Choroid plexus epithelial cell (primary cell): ENCODE measurements around the gene SDE2.
"Not testable (repeated sequence)": the region's sequence is repeated elsewhere in the genome, so short reads cannot be mapped to it uniquely, and the experiment has no call there.

Experiments used
- DNase-seq: peaks from one replicate; pipeline ENCODE4 v3.0.0-alpha.2; 2010; ENCODE audit warnings: low read depth
- H3K4me3 ChIP-seq: 2 replicates; pipeline ENCODE4 v1.5.1; 2011; ENCODE audit warnings: low read depth, mild to moderate bottlenecking, control low read depth, low read length, moderate library complexity
- TF ChIP-seq, protein P1 (sequence below): conservative IDR thresholded peaks from 2 replicates; pipeline ENCODE4 v1.5.1; 2011; ENCODE audit warnings: low read depth, mild to moderate bottlenecking, control low read depth, inconsistent platforms, low read length, moderate library complexity

SDE2 gene

DNA sequence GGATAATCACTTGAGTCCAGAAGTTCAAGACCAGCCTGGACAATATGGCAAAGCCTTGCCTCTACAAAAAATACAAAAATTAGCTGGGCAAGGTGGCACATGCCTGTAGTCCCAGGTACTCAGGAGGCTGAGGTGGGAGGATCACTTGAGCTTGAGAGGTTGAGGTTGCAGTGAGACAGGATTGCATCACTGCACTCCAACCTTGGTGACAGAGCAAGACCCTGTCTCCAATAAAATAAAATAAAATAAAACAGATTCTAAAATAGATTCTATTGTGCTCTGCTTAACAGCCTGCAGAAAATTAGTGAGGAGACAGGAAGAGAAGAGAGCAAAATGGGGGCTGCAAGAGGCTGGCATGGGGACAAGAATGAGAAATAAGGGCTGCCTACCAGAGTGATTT lies 7.5 kb upstream of the SDE2 start:
- no peak for DNase-seq
- TF ChIP-seq, protein P1, sequence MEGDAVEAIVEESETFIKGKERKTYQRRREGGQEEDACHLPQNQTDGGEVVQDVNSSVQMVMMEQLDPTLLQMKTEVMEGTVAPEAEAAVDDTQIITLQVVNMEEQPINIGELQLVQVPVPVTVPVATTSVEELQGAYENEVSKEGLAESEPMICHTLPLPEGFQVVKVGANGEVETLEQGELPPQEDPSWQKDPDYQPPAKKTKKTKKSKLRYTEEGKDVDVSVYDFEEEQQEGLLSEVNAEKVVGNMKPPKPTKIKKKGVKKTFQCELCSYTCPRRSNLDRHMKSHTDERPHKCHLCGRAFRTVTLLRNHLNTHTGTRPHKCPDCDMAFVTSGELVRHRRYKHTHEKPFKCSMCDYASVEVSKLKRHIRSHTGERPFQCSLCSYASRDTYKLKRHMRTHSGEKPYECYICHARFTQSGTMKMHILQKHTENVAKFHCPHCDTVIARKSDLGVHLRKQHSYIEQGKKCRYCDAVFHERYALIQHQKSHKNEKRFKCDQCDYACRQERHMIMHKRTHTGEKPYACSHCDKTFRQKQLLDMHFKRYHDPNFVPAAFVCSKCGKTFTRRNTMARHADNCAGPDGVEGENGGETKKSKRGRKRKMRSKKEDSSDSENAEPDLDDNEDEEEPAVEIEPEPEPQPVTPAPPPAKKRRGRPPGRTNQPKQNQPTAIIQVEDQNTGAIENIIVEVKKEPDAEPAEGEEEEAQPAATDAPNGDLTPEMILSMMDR, result no peak
- H3K4me3 ChIP-seq, result no peak overlapping the region

DNA sequence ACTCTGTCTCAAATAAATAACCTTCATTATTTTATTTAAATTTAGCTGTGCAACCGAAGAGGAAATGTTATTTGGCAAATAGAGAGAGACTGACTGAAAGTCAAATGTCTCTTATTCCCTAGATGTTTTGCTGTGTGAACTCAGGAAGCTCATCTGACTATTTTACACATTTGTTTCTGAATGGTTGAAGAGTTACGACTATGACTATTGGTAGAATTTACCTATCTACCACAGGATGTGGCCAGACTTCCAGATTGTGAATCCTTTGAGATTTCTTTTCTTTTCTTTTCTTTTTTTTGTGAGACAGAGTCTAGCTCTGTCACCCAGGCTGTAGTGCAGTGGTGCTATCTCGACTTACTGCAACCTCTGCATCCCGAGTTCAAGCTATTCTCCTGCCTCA lies 5.3 kb upstream of the SDE2 start:
- DNase-seq, result no peak
- TF ChIP-seq, protein P1, result no peak

DNA sequence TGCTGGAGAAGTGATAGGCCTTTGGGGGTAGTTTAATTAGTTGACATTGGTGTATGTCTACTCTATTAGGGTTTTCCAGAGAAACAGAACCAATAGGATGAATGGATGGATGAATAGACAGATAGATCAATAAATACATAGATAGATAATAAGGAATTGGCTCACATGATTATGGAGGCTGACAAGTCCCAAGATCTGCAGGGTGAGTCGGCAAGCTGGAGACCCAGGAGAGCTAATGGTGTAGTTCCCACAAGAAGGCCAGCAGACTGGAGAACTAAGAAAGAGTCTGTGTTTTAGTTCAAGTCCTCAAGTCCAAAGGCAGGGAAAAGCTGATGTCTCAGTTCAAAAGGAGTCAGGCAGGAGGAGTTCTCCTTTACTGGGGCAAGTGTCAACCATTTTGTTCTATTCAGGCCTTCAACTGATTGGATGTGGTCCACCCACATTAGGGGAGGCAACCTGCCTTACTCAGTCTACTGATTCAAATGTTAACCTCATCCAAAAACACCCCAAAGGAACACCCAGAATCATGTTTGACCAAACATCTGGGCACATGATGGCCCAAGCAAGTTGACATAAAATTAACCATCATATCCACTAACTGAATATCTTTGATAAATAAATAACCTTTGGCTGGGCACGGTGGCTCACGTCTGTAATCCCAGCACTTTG lies 4.5 kb upstream of the SDE2 start:
- no peak for DNase-seq
- TF ChIP-seq, protein P1, result no peak
- no peak overlapping the region for H3K4me3 ChIP-seq

More for the DNA sequence above, 5.3 kb upstream of the SDE2 start:
- H3K4me3 ChIP-seq, result no peak overlapping the region

DNA sequence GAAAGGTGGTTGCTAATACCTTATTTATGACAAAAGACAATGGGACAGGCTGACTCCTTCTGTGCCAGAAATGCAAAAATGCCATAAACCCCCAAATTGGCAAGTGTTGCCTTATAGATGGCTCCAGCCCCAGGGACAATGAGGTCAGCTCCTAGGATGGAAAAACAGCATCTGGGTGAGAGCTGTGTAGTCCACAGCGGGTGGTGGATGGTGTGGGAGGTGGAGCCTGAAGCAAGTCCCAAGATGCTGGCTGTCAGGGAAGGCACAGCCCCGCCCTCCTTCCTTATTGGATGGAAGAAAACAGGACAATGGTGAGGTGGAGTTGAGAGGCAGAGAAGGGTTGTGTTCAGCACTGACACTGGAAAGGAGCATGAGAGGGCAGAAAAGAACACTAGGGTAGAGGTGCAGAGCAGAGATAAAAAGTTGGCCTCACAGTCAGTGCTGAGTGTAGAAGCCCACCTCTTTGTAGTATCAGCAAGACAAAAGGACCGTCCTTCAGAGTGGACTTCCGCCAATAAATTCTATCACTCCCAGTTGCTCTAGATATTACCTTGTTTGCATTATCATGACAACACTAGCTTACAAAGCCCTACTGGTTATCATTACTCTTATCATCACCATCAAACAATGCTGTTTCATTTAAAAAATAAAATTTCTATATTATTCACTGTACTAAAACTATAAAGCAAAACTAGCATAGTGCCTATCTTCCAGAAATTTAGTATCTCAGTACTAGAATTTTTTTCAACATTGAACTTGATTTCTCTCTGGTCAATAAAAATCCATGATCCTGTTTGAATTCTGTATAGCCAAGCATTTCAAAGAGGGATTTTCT lies 3.7 kb upstream of the SDE2 start:
- TF ChIP-seq, protein P1, result no peak
- no peak overlapping the region for H3K4me3 ChIP-seq
- peak; percentile 79 for DNase-seq

DNA sequence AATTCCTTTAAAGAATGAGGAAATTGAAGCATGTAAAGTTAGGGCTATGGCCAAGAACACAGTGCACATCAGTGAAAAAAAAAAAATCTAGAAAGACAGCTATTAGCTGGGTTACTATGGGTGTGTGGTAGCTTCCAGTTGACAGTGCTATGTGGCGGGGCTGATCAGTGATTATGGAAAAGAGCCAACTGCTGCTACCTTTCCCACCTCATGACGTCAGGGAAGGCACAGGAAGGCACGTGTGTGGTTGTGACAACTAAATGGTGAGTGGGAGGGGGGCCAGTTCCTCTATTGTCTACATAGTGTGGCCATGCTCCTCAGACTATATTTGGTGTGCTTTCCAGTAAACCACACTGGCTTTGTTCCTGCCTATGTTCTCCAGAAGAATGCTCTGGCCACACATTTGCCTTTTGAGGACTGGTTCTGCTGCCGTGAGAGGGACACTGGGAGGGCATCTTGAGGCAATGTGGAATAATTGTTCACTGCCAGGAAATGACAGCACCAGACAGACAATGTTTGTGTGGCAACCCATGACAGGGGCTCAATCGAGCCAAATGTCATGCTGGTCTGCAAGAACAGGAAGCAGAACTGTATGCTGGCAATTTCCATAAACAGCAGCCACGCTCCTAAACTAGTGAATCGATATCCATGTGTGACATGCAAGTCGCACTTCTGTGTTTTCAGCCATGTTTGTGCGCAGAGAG lies 3.0 kb upstream of the SDE2 start:
- no peak overlapping the region for H3K4me3 ChIP-seq
- TF ChIP-seq, protein P1, result no peak
- DNase-seq, result peak; percentile 18

DNA sequence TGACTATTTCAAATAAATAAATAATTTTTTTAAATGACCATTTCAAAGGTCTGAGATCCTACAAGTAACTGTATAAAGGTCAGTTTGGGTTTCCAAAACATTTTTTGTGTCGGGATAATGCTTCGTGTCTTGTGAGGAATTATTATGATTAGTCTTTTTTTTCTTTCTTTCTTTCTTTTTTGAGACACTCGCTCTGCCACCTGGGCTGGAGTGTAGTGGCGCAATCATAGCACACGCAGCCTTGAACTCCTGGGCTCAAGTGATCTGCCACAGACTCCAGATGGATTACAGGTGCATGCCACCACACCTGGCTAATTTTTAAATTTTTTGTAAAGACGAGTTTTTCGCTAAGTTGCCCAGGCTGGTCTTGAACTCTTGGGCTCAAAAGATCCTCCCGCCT lies 1.9 kb upstream of the SDE2 start:
- no peak for DNase-seq
- TF ChIP-seq, protein P1, result no peak
- no peak overlapping the region for H3K4me3 ChIP-seq

DNA sequence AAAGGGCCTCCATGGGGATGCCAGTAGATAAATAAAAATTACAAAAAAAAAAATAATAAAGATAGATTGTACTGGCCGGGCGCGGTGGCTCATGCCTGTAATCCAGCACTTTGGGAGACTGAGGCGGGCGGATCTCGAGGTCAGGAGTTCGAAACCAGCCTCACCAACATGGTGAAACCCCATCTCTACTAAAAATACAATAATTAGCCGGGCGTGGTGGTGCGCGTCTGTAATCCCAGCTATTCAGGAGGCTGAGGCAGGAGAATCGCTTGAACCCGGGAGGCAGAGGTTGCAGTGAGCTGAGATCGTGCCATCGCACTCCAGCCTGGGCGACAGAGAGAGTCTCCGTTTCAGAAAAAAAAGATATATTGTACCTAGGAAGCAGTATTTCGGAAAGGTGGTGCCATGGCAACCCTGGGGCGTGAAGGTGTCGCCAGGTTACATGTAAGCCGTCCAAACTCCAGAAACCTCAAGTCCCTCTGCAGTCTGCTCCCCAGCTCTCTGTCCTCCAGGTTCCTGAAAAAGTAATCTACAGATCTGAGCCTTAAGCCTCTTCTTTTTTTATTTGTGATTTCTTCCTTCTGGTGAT lies 1.4 kb upstream of the SDE2 start:
- H3K4me3 ChIP-seq, DNase-seq: not testable (repeated sequence)
